Measurements from ENCODE around the gene MS4A10.

GRCh38 chr11:60849641-60850520 is 64.7 kb downstream of the MS4A10 start:
- TF ChIP-seq, protein P1, sequence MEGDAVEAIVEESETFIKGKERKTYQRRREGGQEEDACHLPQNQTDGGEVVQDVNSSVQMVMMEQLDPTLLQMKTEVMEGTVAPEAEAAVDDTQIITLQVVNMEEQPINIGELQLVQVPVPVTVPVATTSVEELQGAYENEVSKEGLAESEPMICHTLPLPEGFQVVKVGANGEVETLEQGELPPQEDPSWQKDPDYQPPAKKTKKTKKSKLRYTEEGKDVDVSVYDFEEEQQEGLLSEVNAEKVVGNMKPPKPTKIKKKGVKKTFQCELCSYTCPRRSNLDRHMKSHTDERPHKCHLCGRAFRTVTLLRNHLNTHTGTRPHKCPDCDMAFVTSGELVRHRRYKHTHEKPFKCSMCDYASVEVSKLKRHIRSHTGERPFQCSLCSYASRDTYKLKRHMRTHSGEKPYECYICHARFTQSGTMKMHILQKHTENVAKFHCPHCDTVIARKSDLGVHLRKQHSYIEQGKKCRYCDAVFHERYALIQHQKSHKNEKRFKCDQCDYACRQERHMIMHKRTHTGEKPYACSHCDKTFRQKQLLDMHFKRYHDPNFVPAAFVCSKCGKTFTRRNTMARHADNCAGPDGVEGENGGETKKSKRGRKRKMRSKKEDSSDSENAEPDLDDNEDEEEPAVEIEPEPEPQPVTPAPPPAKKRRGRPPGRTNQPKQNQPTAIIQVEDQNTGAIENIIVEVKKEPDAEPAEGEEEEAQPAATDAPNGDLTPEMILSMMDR (IDR thresholded peaks at IDR 0.05; ENCODE audit: low read depth, low read length): no peak
- TF ChIP-seq POLR2A (IDR thresholded peaks at IDR 0.05; ENCODE audit: extremely low read depth, insufficient read length): no peak
- no peak for TF ChIP-seq MAX (IDR thresholded peaks at IDR 0.05; ENCODE audit: low read depth, low read length)
